ENCODE results near the gene SCN2A.
"Not testable (repeated sequence)": the region's sequence is repeated elsewhere in the genome, so short reads cannot be mapped to it uniquely, and the experiment has no call there.

SCN2A gene

DNA sequence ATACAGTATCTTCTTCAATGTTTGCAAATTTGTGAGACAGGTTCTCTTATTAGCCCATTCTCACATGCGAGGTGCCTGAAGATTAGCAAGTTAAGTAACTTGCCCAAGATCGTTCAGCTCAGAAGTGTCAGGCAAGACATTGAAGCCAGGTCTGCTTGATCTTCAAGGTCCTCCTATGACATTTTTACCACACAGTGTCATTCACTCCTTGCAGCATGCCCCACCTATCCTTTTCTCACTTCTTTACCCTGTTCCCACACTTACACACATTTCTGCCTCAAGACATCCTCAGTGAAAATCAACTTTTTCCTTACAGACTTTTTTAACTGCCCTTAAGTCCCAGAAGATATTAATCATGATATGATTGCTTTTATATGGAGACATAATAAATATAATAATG, 73.8 kb downstream of the SCN2A start:
- no peaks in the 10 kb centered on the region for H3K27me3 ChIP-seq (ENCODE audit: control insufficient read depth in 1 of 2, insufficient read depth in 2 of 2, low read length in 2 of 2)
- no peak overlapping the region for H3K4me3 ChIP-seq (ENCODE audit: low read length in 2 of 2)
- H3K9ac ChIP-seq (ENCODE audit: low read length in 2 of 2) = no peak overlapping the region
- no peaks in the 10 kb centered on the region for H3K36me3 ChIP-seq (ENCODE audit: control insufficient read depth in 2 of 2, insufficient read depth in 2 of 2, low read length in 2 of 2)
- H3K27ac ChIP-seq (ENCODE audit: low read length) = no peak overlapping the region
- no peaks in the 10 kb centered on the region for H3K4me1 ChIP-seq (ENCODE audit: control insufficient read depth, insufficient read depth, low read length)
- H3K9me3 ChIP-seq (ENCODE audit: control insufficient read depth in 2 of 2, low read length in 2 of 2) = no peaks in the 10 kb centered on the region

DNA sequence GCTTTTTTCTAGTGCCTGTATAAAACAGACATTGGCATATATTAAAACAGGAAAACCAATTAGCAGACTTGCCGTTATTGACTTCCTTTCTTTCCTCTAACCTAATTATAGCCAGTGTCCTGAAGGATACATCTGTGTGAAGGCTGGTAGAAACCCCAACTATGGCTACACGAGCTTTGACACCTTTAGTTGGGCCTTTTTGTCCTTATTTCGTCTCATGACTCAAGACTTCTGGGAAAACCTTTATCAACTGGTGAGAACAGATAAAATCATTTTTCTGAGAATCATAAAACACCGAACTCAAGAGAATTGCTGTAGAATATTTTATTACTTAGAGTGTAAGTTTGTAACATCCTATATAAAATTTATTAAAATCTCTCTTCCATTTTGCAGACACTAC, 74.3 kb downstream of the SCN2A start:
- Histone ChIP-seq H3K27me3 (ENCODE audit: control insufficient read depth in 1 of 2, insufficient read depth in 2 of 2, low read length in 2 of 2) (no peaks in the 10 kb centered on the region), H3K4me3 (ENCODE audit: low read length in 2 of 2) (no peak overlapping the region)

DNA sequence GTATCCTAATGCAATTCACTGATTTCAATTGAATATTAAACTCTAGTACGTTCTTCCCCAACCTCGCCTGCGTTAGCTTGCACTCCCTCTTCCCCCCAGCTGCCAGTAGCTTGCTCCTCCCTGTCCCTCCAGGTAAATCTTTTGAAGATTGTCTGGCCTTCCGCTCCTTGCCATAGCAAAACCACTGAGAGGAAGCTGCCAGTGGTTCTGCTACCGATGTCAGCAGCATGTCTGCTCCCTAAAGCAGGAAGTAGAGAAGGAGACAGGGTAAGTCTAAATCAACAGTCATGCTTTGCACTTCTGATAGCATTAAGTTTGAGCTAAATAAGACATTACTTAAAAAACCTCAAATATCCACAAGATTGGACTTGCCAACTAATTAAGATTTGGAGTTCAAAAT, 89.1 kb downstream of the SCN2A start:
- Histone ChIP-seq H3K9ac (ENCODE audit: low read length in 2 of 2) (no peak overlapping the region), H3K36me3 (ENCODE audit: control insufficient read depth in 2 of 2, insufficient read depth in 2 of 2, low read length in 2 of 2) (no peaks in the 10 kb centered on the region)

More for the DNA sequence above, 74.3 kb downstream of the SCN2A start:
- Histone ChIP-seq H3K9ac (ENCODE audit: low read length in 2 of 2) (no peak overlapping the region), H3K36me3 (ENCODE audit: control insufficient read depth in 2 of 2, insufficient read depth in 2 of 2, low read length in 2 of 2) (no peaks in the 10 kb centered on the region), H3K4me1 (ENCODE audit: control insufficient read depth, insufficient read depth, low read length) (no peaks in the 10 kb centered on the region), H3K27ac (ENCODE audit: low read length) (no peak overlapping the region), H3K9me3 (ENCODE audit: control insufficient read depth in 2 of 2, low read length in 2 of 2) (no peaks in the 10 kb centered on the region)

DNA sequence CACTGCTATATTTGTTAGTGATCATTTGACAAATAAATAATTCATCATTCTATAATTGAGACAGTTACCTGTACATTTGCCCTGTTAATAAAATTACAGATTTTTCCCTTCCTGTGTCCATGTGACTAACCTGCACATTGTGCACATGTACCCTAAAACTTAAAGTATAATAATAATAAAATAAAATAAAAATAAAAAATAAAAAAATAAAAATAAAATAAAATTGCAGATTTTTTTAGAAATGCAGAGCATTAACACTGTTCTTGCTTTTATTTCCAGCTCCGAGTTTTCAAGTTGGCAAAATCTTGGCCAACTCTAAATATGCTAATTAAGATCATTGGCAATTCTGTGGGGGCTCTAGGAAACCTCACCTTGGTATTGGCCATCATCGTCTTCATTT, 105.1 kb downstream of the SCN2A start:
- not testable (repeated sequence) for H3K4me3 ChIP-seq (ENCODE audit: low read length in 2 of 2); H3K27ac ChIP-seq (ENCODE audit: low read length); H3K9ac ChIP-seq (ENCODE audit: low read length in 2 of 2); H3K4me1 ChIP-seq (ENCODE audit: control insufficient read depth, insufficient read depth, low read length); H3K27me3 ChIP-seq (ENCODE audit: control insufficient read depth in 1 of 2, insufficient read depth in 2 of 2, low read length in 2 of 2); H3K9me3 ChIP-seq (ENCODE audit: control insufficient read depth in 2 of 2, low read length in 2 of 2); H3K36me3 ChIP-seq (ENCODE audit: control insufficient read depth in 2 of 2, insufficient read depth in 2 of 2, low read length in 2 of 2)

More for the DNA sequence above, 89.1 kb downstream of the SCN2A start:
- Histone ChIP-seq H3K27ac (ENCODE audit: low read length) (no peak overlapping the region), H3K4me1 (ENCODE audit: control insufficient read depth, insufficient read depth, low read length) (no peaks in the 10 kb centered on the region), H3K27me3 (ENCODE audit: control insufficient read depth in 1 of 2, insufficient read depth in 2 of 2, low read length in 2 of 2) (no peaks in the 10 kb centered on the region), H3K4me3 (ENCODE audit: low read length in 2 of 2) (no peak overlapping the region), H3K9me3 (ENCODE audit: control insufficient read depth in 2 of 2, low read length in 2 of 2) (no peaks in the 10 kb centered on the region)

DNA sequence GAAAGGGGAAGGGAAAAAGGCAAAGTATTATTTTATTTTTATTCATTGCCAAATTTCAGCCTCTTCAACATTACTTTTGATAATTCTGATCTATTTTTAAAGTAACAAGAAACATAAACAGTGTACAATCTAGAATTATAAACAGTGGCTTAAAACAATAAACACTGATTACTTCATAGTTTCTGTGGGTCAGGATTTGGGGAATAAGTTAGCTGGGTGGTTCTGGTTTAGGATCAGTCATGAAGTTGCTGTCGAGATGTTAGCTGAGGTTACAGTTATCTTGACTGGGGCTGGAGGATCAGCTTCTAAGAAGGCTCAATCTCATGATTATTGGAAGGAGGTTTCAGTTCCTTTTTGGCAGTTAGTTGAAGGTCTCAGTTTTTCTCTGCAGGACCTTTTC, 109.2 kb downstream of the SCN2A start:
- H3K4me3 ChIP-seq (ENCODE audit: low read length in 2 of 2) = no peak overlapping the region
- no peaks in the 10 kb centered on the region for H3K27me3 ChIP-seq (ENCODE audit: control insufficient read depth in 1 of 2, insufficient read depth in 2 of 2, low read length in 2 of 2)
- H3K27ac ChIP-seq (ENCODE audit: low read length) = no peak overlapping the region
- H3K4me1 ChIP-seq (ENCODE audit: control insufficient read depth, insufficient read depth, low read length) = no peaks in the 10 kb centered on the region
- no peaks in the 10 kb centered on the region for H3K9me3 ChIP-seq (ENCODE audit: control insufficient read depth in 2 of 2, low read length in 2 of 2)
- no peak overlapping the region for H3K9ac ChIP-seq (ENCODE audit: low read length in 2 of 2)
- no peaks in the 10 kb centered on the region for H3K36me3 ChIP-seq (ENCODE audit: control insufficient read depth in 2 of 2, insufficient read depth in 2 of 2, low read length in 2 of 2)

DNA sequence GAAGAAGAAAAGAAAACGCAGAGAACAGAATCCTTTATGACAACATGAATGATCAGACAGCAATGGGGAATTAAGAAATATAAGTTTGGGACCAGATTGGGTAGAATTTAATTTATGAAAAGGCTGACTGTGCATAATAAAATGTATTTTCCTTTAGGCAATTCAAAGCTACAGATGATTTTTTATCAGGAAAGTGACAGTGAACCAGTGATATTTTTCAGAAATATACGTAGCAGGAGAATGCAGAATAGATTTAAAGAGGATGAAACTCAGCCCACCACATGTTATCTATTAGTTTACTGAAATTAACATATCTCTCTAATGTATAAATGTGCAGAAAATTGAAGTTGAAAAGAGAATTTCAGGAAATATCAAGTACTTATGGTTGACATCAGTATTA, 110.0 kb downstream of the SCN2A start:
- Histone ChIP-seq H3K27me3 (ENCODE audit: control insufficient read depth in 1 of 2, insufficient read depth in 2 of 2, low read length in 2 of 2) (no peaks in the 10 kb centered on the region), H3K4me1 (ENCODE audit: control insufficient read depth, insufficient read depth, low read length) (no peaks in the 10 kb centered on the region), H3K4me3 (ENCODE audit: low read length in 2 of 2) (no peak overlapping the region), H3K9ac (ENCODE audit: low read length in 2 of 2) (no peak overlapping the region), H3K27ac (ENCODE audit: low read length) (no peak overlapping the region), H3K9me3 (ENCODE audit: control insufficient read depth in 2 of 2, low read length in 2 of 2) (no peaks in the 10 kb centered on the region), H3K36me3 (ENCODE audit: control insufficient read depth in 2 of 2, insufficient read depth in 2 of 2, low read length in 2 of 2) (no peaks in the 10 kb centered on the region)

DNA sequence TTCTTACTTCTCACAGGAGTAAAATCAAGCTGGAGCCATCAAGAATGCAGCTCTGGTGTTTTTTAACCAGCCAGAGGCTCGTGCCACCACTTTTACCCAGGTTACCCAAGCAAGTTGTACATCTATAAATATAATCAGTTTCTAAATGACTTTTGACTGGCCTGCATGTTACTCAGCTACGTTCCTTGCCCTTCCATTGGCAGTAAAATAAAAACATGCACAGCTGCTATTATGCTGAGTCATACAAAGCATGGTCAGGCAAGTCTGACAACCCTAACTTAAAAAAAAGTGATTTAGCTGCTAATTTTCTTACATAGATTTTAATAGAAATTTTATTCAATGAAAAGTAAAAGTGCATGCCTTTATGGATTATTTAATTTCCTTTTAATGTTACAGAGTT, 118.5 kb downstream of the SCN2A start:
- Histone ChIP-seq H3K9me3 (ENCODE audit: control insufficient read depth in 2 of 2, low read length in 2 of 2) (no peaks in the 10 kb centered on the region), H3K36me3 (ENCODE audit: control insufficient read depth in 2 of 2, insufficient read depth in 2 of 2, low read length in 2 of 2) (no peaks in the 10 kb centered on the region), H3K9ac (ENCODE audit: low read length in 2 of 2) (no peak overlapping the region), H3K4me1 (ENCODE audit: control insufficient read depth, insufficient read depth, low read length) (no peaks in the 10 kb centered on the region), H3K27ac (ENCODE audit: low read length) (no peak overlapping the region), H3K4me3 (ENCODE audit: low read length in 2 of 2) (no peak overlapping the region), H3K27me3 (ENCODE audit: control insufficient read depth in 1 of 2, insufficient read depth in 2 of 2, low read length in 2 of 2) (no peaks in the 10 kb centered on the region)

DNA sequence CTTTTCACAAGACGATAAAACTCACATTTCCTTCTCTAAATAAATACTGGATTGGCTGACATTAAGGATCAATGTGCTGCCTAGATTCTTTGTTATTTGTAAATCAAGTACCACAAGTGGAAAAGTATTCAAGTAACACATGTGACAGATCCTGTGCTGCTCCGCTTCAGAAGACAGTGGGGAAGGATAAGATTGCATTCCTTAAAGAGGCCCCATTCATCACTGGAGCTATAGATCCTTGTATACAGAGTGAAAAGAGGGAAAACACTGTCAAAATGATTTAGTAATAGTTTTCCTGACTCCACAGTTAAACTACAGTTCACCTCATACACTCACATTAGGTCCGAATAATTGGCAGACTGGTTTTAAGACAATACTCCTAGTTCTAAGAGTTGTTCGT, 122.3 kb downstream of the SCN2A start:
- H3K4me3 ChIP-seq (ENCODE audit: low read length in 2 of 2) = no peak overlapping the region
- no peaks in the 10 kb centered on the region for H3K9me3 ChIP-seq (ENCODE audit: control insufficient read depth in 2 of 2, low read length in 2 of 2)
- no peaks in the 10 kb centered on the region for H3K4me1 ChIP-seq (ENCODE audit: control insufficient read depth, insufficient read depth, low read length)
- no peaks in the 10 kb centered on the region for H3K36me3 ChIP-seq (ENCODE audit: control insufficient read depth in 2 of 2, insufficient read depth in 2 of 2, low read length in 2 of 2)
- H3K9ac ChIP-seq (ENCODE audit: low read length in 2 of 2) = no peak overlapping the region
- no peak overlapping the region for H3K27ac ChIP-seq (ENCODE audit: low read length)
- no peaks in the 10 kb centered on the region for H3K27me3 ChIP-seq (ENCODE audit: control insufficient read depth in 1 of 2, insufficient read depth in 2 of 2, low read length in 2 of 2)

DNA sequence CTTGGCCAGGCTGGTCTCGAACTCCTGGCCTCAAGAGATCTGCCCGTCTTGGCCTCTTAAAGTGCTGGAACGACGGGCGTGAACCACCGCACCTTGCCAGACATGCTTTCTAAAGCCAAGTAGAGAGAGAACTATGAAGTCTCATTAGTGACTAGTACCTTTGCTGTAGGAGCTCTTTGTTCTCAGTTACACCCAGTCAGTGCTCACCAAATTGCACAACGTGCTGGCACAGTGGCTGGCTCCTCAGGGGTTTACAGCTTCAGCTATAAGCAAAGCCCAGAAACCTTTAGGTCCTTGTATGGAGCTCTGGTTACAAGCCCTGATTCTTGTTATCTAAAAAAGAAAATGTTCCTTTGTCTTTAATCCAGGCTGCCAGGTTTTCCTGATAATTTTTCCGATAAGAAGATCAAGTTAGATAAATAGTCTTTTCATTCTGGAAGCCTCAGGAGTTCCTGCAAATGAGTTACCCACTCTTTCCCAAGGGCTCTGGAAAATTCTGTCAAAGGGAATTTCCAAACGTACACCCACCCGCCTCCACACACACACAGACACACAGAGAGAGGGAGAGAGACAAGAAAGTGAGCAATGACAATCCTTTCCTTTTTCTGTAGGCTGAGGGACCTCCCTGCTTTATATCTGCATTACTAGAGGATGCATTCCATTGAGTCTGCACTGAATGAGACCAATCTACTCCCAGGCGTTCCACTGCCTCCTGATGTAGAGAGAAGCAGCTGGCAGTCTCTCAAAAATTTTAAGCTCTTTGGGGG, 130.1 kb downstream of the SCN2A start:
- no peaks in the 10 kb centered on the region for H3K9me3 ChIP-seq (ENCODE audit: control insufficient read depth in 2 of 2, low read length in 2 of 2)
- no peaks in the 10 kb centered on the region for H3K36me3 ChIP-seq (ENCODE audit: control insufficient read depth in 2 of 2, insufficient read depth in 2 of 2, low read length in 2 of 2)
- H3K27me3 ChIP-seq (ENCODE audit: control insufficient read depth in 1 of 2, insufficient read depth in 2 of 2, low read length in 2 of 2) = no peaks in the 10 kb centered on the region
- no peak overlapping the region for H3K4me3 ChIP-seq (ENCODE audit: low read length in 2 of 2)
- H3K4me1 ChIP-seq (ENCODE audit: control insufficient read depth, insufficient read depth, low read length) = no peaks in the 10 kb centered on the region
- no peak overlapping the region for H3K9ac ChIP-seq (ENCODE audit: low read length in 2 of 2)
- H3K27ac ChIP-seq (ENCODE audit: low read length) = no peak overlapping the region

DNA sequence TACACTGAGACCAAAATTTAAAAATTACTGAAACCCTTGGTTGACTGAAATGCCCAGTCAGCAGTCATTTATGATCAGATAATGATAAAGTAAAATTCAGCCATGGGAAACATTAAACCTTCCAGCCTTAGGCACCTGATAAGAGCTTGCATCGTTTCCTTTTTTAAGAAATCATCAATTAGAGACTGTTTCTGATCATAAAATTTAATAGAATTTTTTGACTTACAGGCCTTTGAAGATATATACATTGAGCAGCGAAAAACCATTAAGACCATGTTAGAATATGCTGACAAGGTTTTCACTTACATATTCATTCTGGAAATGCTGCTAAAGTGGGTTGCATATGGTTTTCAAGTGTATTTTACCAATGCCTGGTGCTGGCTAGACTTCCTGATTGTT, 130.7 kb downstream of the SCN2A start:
- Histone ChIP-seq H3K27me3 (ENCODE audit: control insufficient read depth in 1 of 2, insufficient read depth in 2 of 2, low read length in 2 of 2) (no peaks in the 10 kb centered on the region), H3K36me3 (ENCODE audit: control insufficient read depth in 2 of 2, insufficient read depth in 2 of 2, low read length in 2 of 2) (no peaks in the 10 kb centered on the region), H3K4me1 (ENCODE audit: control insufficient read depth, insufficient read depth, low read length) (no peaks in the 10 kb centered on the region), H3K4me3 (ENCODE audit: low read length in 2 of 2) (no peak overlapping the region), H3K9ac (ENCODE audit: low read length in 2 of 2) (no peak overlapping the region), H3K9me3 (ENCODE audit: control insufficient read depth in 2 of 2, low read length in 2 of 2) (no peaks in the 10 kb centered on the region), H3K27ac (ENCODE audit: low read length) (no peak overlapping the region)

DNA sequence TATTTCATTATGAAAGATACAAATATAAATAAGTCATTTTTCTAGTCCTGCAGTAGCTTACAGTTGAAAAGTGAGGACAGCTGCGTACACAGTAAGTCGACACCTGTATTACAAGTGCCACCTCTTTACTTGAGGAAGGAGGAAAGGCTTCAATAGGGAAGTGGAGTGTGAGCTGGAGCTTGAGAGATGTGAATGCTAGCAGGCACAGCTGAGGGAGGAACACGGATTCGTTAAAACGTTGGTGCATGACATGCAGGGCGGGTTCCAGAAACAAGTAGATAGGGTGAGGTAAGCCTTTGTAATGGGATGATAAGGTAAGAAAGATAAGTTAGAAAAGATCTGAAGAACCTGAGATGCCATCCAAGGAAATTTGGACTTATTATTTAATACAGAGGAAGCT, 132.1 kb downstream of the SCN2A start:
- Histone ChIP-seq H3K4me1 (ENCODE audit: control insufficient read depth, insufficient read depth, low read length) (no peaks in the 10 kb centered on the region), H3K4me3 (ENCODE audit: low read length in 2 of 2) (no peak overlapping the region), H3K9me3 (ENCODE audit: control insufficient read depth in 2 of 2, low read length in 2 of 2) (no peaks in the 10 kb centered on the region), H3K27me3 (ENCODE audit: control insufficient read depth in 1 of 2, insufficient read depth in 2 of 2, low read length in 2 of 2) (no peaks in the 10 kb centered on the region), H3K9ac (ENCODE audit: low read length in 2 of 2) (no peak overlapping the region), H3K27ac (ENCODE audit: low read length) (no peak overlapping the region), H3K36me3 (ENCODE audit: control insufficient read depth in 2 of 2, insufficient read depth in 2 of 2, low read length in 2 of 2) (no peaks in the 10 kb centered on the region)
